ENCODE data around the gene NOA1.
A peak's percentile ranks its signal among the peaks of the same experiment; 100 is the strongest.
"Not testable (repeated sequence)": the region's sequence is repeated elsewhere in the genome, so short reads cannot be mapped to it uniquely, and the experiment has no call there.

The NOA1 gene

GRCh38 chr4:56930638-56931037 is 46.8 kb downstream of the NOA1 start:
- no peak for TF ChIP-seq CTCF (conservative IDR thresholded peaks at IDR 0.05)
- H3K27ac ChIP-seq = peak overlapping the region; percentile 53

GRCh38 chr4:56927196-56927595 is 50.2 kb downstream of the NOA1 start:
- no peak overlapping the region for H3K27ac ChIP-seq
- TF ChIP-seq CTCF (conservative IDR thresholded peaks at IDR 0.05) = no peak

GRCh38 chr4:56914977-56915376 is 62.4 kb downstream of the NOA1 start:
- not testable (repeated sequence) for H3K27ac ChIP-seq

- no peak for TF ChIP-seq CTCF (conservative IDR thresholded peaks at IDR 0.05)
- H3K27ac ChIP-seq = no peak overlapping the region
Observed at GRCh38 chr4:56914336-56914735, 63.1 kb downstream of the NOA1 start.

Data from VCaP (cell line).